ELR (cell line): ENCODE data around the gene AFG1L.
"Not testable (repeated sequence)": the region's sequence is repeated elsewhere in the genome, so short reads cannot be mapped to it uniquely, and the experiment has no call there.

Experiments
- DNase-seq: peaks from one replicate; pipeline ENCODE4 v3.0.0-alpha.2; 2015; ENCODE audit warnings: low read depth

Gene AFG1L

GRCh38 chr6:108288742-108289141, 6.1 kb upstream of the AFG1L start:
- no peak for DNase-seq

DNA sequence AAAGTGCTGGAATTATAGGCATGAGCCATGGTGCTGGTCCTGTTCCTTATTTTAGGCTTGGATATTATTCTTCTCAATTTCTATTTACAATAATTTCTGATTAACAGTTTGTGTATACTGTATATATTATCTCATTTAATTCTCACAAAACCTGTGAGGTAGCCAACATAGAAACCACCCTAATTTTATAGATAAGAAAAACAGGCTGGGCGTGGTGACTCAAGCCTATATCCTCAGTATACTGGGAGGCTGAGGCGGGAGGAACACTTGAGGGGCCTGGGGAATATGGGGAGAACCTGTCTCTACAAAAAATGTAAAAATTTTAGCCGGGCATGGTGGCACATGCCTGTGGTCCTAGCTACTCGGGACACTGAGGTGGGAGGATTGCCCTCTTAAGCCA, 3.8 kb upstream of the AFG1L start:
- DNase-seq = no peak

DNA sequence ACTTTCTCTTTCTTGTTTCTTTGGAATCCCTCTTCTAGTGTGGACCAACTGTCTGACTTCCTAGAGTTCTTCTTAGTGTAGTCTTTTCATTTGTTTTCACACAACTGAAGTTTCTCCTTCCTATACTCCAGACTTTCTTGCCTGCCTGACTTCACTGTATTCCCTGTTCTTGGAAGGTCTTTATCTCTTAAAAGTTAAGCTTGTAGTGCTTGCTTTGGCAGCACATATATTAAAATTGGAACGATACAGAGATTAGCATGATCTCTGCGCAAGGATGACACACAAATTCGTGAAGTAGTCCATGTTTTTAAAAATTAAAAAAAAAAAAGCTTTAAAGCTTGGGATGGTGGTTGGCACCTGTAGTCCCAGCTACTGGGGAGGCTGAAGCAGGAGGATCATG, 2.3 kb upstream of the AFG1L start:
- not testable (repeated sequence) for DNase-seq

DNA sequence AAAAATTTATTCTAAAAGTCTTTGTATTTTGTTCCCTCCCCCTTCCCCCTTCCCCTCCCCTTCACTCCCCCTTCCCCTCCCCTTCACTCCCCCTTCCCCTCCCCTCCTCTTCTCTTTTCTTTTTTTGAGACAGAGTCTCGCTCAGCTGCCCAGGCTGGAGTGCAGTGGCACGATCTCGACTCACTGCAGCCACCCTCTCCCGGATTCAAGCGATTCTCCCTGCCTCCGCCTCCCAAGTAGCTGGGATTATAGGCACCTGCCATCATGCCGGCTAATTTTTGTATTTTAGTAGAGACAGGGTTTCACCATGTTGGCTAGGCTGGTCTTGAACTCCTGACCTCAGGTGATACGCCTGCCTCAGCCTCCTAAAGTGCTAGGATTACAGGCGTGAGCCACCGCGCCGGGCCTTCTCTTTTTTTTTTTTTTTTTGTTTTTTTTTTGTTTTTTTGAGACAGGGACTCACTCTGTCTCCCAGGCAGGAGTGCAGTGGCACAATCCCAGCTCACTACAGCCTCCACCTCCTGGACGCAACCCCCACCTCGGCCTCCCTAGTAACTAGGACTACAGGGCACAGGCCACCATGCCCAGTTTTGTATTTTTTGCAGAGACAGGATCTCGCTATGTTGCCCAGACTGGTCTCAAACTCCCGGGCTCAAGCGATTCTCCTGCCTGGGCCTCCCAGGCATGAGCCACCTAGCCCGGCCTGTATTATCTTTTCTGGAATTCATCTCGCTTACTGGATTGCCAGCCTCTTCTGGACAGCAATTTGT, 1.1 kb upstream of the AFG1L start:
- DNase-seq = no peak

DNA sequence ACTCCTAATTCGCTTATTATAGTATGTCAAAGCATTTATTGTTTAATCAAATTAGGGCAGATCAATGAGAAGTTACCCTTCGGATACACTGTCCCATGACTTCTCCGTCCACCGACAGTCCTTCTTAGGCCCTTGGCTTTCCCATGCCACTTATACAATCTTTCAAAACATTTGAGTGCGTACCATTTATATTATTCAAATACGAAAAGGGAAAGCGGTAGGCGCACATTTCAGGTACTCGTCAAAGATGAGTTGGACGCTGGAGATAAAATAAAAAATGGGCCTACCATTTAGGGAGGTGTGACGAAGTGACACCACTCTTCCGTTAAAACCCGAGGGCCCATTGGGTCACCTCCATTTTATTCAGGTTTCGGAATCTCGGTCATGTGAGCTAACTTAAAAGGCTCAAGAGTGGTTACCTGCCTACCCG, 542 bp upstream of the AFG1L start:
- no peak for DNase-seq

GRCh38 chr6:108295676-108296075, 822 bp downstream of the AFG1L start:
- no peak for DNase-seq

DNA sequence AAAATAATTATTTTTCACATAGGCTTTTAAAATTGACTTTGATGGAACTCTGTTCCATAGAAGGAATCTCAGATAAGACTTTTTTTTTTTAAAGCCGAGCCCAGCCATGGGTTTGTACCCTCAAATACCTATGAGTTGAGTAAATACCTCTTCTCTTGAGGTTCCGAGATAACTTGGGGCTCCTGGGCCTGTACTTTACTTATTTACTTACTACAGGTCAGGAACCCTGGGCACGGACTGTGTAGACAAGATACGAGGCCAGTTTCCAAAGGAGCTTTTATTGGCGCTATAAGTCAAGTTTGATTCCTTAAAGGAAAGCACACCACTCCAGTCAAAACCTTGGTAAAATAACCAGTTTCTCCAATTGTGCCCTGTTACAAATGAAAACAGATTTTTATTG, 7.5 kb downstream of the AFG1L start:
- no peak for DNase-seq

DNA sequence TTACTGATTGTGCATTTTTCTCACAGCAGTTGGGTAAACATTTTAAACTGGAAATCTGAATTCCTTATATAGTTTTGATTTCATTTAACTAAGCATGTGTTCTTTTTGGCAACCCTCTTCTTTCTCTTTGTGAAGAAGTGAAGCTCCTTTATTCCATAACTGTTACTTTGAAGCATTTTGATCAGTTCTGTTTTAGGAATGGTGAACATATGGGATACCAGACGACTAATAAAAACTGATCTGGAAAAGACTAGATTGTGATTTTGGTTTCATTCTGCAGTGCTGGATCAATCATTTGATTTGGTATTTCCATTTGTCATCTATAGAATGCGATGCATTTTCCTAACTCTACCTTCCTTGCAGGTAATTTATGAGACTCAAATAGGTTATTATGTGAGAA, 9.8 kb downstream of the AFG1L start:
- no peak for DNase-seq

- DNase-seq = peak; percentile 23
Measured at GRCh38 chr6:108308641-108309040, 13.8 kb downstream of the AFG1L start.

DNA sequence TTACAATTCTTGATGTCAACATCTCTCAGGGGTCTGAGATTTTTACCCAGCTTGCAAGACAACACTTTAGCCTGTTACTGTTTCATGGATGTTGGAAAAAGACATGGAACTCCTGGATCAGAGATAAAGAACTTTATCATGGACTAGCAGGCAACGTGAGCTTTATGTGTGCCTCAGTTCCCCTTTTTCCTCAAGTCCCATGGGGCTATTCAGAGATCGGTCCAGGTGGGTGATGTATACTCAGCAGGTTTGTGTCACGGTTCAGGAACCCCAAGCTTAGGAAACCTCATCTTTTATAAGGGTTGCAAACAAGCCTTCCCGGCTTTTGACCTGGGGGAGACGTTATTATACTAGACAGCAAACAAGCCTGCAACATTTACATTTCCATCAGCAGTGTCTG, 15.0 kb downstream of the AFG1L start:
- DNase-seq = no peak

DNA sequence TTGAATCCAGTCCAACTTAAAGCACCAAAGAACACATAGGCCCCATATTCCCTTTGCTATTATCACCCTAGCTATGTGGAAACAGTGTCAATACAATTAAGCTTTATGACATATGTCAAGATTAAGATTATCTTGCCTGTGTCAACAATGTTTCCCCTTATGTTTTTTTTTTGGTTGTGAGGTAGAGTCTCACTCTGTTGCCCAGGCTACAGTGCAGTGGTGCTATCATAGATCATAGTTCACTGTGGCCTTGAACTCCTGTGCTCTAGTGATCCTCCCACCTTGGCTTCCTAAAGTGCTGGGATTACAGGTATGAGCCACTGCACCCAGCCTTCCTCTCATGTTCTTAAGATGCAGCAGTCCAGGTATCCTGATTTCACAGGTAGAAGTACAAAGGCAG, 17.8 kb downstream of the AFG1L start:
- DNase-seq = no peak

GRCh38 chr6:108321253-108321747, 26.4 kb downstream of the AFG1L start:
- DNase-seq = no peak

DNA sequence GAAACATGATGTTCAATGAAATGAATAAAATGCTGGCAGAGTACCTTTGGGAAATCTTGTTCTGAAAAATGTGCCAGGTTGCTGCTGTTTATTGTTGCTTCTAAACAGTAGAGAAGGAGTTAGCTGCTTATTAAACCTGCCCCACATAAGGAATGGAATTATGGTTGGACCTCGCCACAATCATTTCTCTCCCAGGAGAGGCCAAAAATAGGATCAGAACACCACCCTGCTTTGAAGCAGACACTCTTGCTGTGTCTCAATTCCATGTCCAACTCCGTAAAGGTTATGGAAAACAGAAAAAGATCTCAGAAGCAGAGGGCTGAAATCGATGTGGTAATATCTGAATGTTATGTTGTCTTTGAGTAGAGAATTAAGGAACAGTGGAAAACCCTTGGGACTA, 27.9 kb downstream of the AFG1L start:
- no peak for DNase-seq

DNA sequence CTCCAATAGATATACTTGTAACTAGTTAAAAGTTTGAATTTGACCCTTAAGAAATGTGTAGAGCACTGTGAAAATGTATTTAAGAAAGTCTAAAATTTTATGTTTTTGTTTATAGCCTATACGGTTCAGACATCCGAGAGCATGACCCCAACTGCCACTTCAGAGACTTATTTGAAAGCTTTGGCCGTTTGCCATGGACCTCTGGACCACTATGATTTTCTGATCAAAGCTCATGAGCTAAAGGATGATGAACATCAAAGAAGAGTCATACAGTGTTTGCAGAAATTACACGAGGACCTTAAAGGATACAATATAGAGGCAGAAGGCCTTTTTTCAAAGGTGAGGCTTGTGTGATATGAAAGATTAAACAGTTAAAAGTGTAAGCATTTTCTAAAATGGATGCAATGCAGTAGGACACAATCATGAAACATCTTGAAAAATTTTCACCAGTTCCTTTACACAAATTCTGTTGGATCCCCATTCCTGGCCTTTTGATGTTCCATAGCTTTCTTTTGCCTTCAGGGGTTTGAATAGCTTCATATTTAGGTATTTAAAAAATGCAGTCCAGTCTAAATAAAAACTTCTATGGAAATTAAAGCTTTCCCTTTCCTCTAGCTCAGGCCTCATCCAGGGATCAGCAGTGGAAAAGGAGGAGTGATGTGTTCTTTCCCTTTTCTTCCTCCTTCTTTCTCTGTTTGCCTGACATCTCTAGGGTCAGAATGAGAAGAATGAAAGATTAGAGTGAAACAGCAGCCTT, 29.0 kb downstream of the AFG1L start:
- DNase-seq = no peak

- not testable (repeated sequence) for DNase-seq
Measured at GRCh38 chr6:108330221-108330785, 35.4 kb downstream of the AFG1L start.

- no peak for DNase-seq
Measured at GRCh38 chr6:108330806-108331205, 36.0 kb downstream of the AFG1L start.

- no peak for DNase-seq
Measured at GRCh38 chr6:108331982-108332381, 37.1 kb downstream of the AFG1L start.

- DNase-seq = no peak
Measured at GRCh38 chr6:108336971-108337370, 42.1 kb downstream of the AFG1L start.

GRCh38 chr6:108337721-108338120, 42.9 kb downstream of the AFG1L start:
- DNase-seq = no peak

GRCh38 chr6:108341372-108341771, 46.5 kb downstream of the AFG1L start:
- DNase-seq = no peak

- no peak for DNase-seq
Measured at GRCh38 chr6:108343894-108344293, 49.0 kb downstream of the AFG1L start.

GRCh38 chr6:108348655-108349349, 53.9 kb downstream of the AFG1L start:
- no peak for DNase-seq
